HG03097 (cell line): ENCODE measurements around the gene DPP6.
"Not testable (repeated sequence)": the region's sequence is repeated elsewhere in the genome, so short reads cannot be mapped to it uniquely, and the experiment has no call there.

Source experiments
- ATAC-seq: cut with Tn5 transposase; IDR thresholded peaks from one replicate; pipeline ENCODE4 v1.9.1; 2021; ENCODE audit not compliant: unreplicated experiment, low FRiP score

DPP6 gene

GRCh38 chr7:154072395-154073181 lies 20.4 kb downstream of the DPP6 start:
- ATAC-seq: not testable (repeated sequence)

- not testable (repeated sequence) for ATAC-seq
These were observed 26.3 kb downstream of the DPP6 start for GRCh38 chr7:154078523-154078922.

GRCh38 chr7:154080249-154080648 lies 28.1 kb downstream of the DPP6 start:
- ATAC-seq: not testable (repeated sequence)

GRCh38 chr7:154087037-154087725 lies 35.0 kb downstream of the DPP6 start:
- ATAC-seq: not testable (repeated sequence)

- not testable (repeated sequence) for ATAC-seq
These were observed 39.9 kb downstream of the DPP6 start for GRCh38 chr7:154092093-154092492.

- not testable (repeated sequence) for ATAC-seq
These were observed 43.0 kb downstream of the DPP6 start for GRCh38 chr7:154095201-154095600.

GRCh38 chr7:154105063-154105462 lies 52.9 kb downstream of the DPP6 start:
- not testable (repeated sequence) for ATAC-seq

- ATAC-seq: not testable (repeated sequence)
These were observed 57.4 kb downstream of the DPP6 start for GRCh38 chr7:154109615-154110014.

GRCh38 chr7:154113732-154114351 lies 61.6 kb downstream of the DPP6 start:
- not testable (repeated sequence) for ATAC-seq

- ATAC-seq: not testable (repeated sequence)
These were observed 65.5 kb downstream of the DPP6 start for GRCh38 chr7:154117411-154118390.

- ATAC-seq: not testable (repeated sequence)
These were observed 68.6 kb downstream of the DPP6 start for GRCh38 chr7:154120825-154121224.

GRCh38 chr7:154122720-154123119 lies 70.5 kb downstream of the DPP6 start:
- ATAC-seq: not testable (repeated sequence)

- not testable (repeated sequence) for ATAC-seq
These were observed 71.2 kb downstream of the DPP6 start for GRCh38 chr7:154123397-154123796.

- not testable (repeated sequence) for ATAC-seq
These were observed 76.9 kb downstream of the DPP6 start for GRCh38 chr7:154129142-154129541.

GRCh38 chr7:154132617-154133016 lies 80.4 kb downstream of the DPP6 start:
- ATAC-seq: not testable (repeated sequence)

GRCh38 chr7:154133703-154134277 lies 81.6 kb downstream of the DPP6 start:
- not testable (repeated sequence) for ATAC-seq

- ATAC-seq: not testable (repeated sequence)
These were observed 82.5 kb downstream of the DPP6 start for GRCh38 chr7:154134698-154135097.

GRCh38 chr7:154135646-154136045 lies 83.4 kb downstream of the DPP6 start:
- not testable (repeated sequence) for ATAC-seq

- not testable (repeated sequence) for ATAC-seq
These were observed 93.9 kb downstream of the DPP6 start for GRCh38 chr7:154145922-154146706.
